Muscle of leg (tissue), 11 donors: ENCODE data around the gene ZIC1. TPM values are rescaled to one million over a fixed set of nuclear protein-coding genes. Genes with fewer than 3 reads are reported as not detected.

Source experiments
- DNase-seq: peaks from one replicate; pipeline ENCODE4 v3.0.0; 2013
- H3K27ac ChIP-seq: one replicate; pipeline ENCODE4 v1.5.1; 2013; ENCODE audit warnings: mild to moderate bottlenecking, low read length, control low read depth
- H3K27me3 ChIP-seq: one replicate; pipeline ENCODE4 v1.6.1; 2013; ENCODE audit warnings: low read length; ENCODE audit not compliant: control insufficient read depth, insufficient read depth
- H3K36me3 ChIP-seq: one replicate; pipeline ENCODE4 v1.6.1; 2013; ENCODE audit warnings: low read length; ENCODE audit not compliant: control insufficient read depth, insufficient read depth
- H3K4me1 ChIP-seq: one replicate; pipeline ENCODE4 v1.6.1; 2013; ENCODE audit warnings: low read length; ENCODE audit not compliant: control insufficient read depth, insufficient read depth
- H3K4me3 ChIP-seq: one replicate; pipeline ENCODE4 v1.5.1; 2013; ENCODE audit warnings: low read length, control low read depth
- H3K9me3 ChIP-seq: replicated peaks from 2 replicates; pipeline ENCODE4 v1.6.1; 2013; ENCODE audit warnings: low read depth, low read length; ENCODE audit not compliant: control insufficient read depth
- WGBS: methylation state at CpG from one replicate; pipeline ENCODE4 v1.1.5; 2013; ENCODE audit warnings: missing lambda C conversion rate; ENCODE audit not compliant: insufficient coverage; 5-methylcytosine and 5-hydroxymethylcytosine counted together
- polyA plus RNA-seq, 8 donors: library from polyadenylated mRNA; unstranded; fragments of 120-200 nt; gene quantifications; one replicate each; pipeline versions ENCODE4 v1.2.1 to v1.2.3, GENCODE V29; 2013; ENCODE audit warnings: inconsistent platforms in 1 of 8, low replicate concordance in 1 of 8; ENCODE audit not compliant: insufficient read length in 8 of 8, insufficient read depth in 1 of 8
- total RNA-seq: library from RNA; stranded (reverse); fragments of 120-200 nt; gene quantifications from one replicate; pipeline ENCODE4 v1.2.4, GENCODE V29; 2013

Gene ZIC1
- total and polyA plus RNA-seq, 9 donors: 9.7 to 16.6 (median 12.8) TPM

- Histone ChIP-seq H3K36me3 (peaks cover 2% of the 10 kb centered on the region), H3K27ac (no peak overlapping the region), H3K9me3 (no peaks in the 10 kb centered on the region), H3K27me3 (peaks cover 86% of the 10 kb centered on the region), H3K4me1 (peaks cover 34% of the 10 kb centered on the region), H3K4me3 (no peak overlapping the region)
- DNase-seq: no peak
- 11% methylated on average over 64 of the region's 65 CpGs for WGBS
Measured at GRCh38 chr3:147395899-147396711, 13.1 kb upstream of the ZIC1 start.

- Histone ChIP-seq H3K4me3 (no peak overlapping the region), H3K9me3 (no peaks in the 10 kb centered on the region), H3K36me3 (peaks cover 2% of the 10 kb centered on the region), H3K27me3 (peaks cover 81% of the 10 kb centered on the region), H3K4me1 (peaks cover 30% of the 10 kb centered on the region), H3K27ac (no peak overlapping the region)
- DNase-seq: no peak
- 0% methylated on average over 2 of the region's 17 CpGs for WGBS
Measured at GRCh38 chr3:147396712-147397046, 12.5 kb upstream of the ZIC1 start.

GRCh38 chr3:147397155-147397874 lies 11.8 kb upstream of the ZIC1 start:
- Histone ChIP-seq H3K27me3 (peaks cover 76% of the 10 kb centered on the region), H3K4me3 (no peak overlapping the region), H3K9me3 (no peaks in the 10 kb centered on the region), H3K36me3 (peaks cover 2% of the 10 kb centered on the region), H3K4me1 (peaks cover 24% of the 10 kb centered on the region), H3K27ac (no peak overlapping the region)
- WGBS: 5% methylated on average over 32 of the region's 34 CpGs
- DNase-seq: no peak

GRCh38 chr3:147397875-147398812 lies 11.0 kb upstream of the ZIC1 start:
- no peak overlapping the region for H3K4me3 ChIP-seq
- 29% methylated on average over 24 of the region's 46 CpGs for WGBS
- peaks cover 18% of the 10 kb centered on the region for H3K4me1 ChIP-seq
- no peaks in the 10 kb centered on the region for H3K9me3 ChIP-seq
- H3K36me3 ChIP-seq: peaks cover 2% of the 10 kb centered on the region
- H3K27ac ChIP-seq: no peak overlapping the region
- no peak for DNase-seq
- H3K27me3 ChIP-seq: peaks cover 70% of the 10 kb centered on the region

GRCh38 chr3:147398813-147399534 lies 10.2 kb upstream of the ZIC1 start:
- peaks cover 2% of the 10 kb centered on the region for H3K36me3 ChIP-seq
- no peak overlapping the region for H3K27ac ChIP-seq
- DNase-seq: no peak
- no peaks in the 10 kb centered on the region for H3K9me3 ChIP-seq
- whole genome bisulfite sequencing: no CpG with 5 or more reads among the region's 2 CpGs
- peaks cover 12% of the 10 kb centered on the region for H3K4me1 ChIP-seq
- H3K27me3 ChIP-seq: peaks cover 69% of the 10 kb centered on the region
- no peak overlapping the region for H3K4me3 ChIP-seq

- Histone ChIP-seq H3K4me3 (no peak overlapping the region), H3K27ac (no peak overlapping the region), H3K36me3 (peaks cover 2% of the 10 kb centered on the region), H3K27me3 (peaks cover 69% of the 10 kb centered on the region), H3K4me1 (peaks cover 10% of the 10 kb centered on the region), H3K9me3 (no peaks in the 10 kb centered on the region)
- no peak for DNase-seq
Measured at GRCh38 chr3:147400111-147400510, 9.1 kb upstream of the ZIC1 start.

- Histone ChIP-seq H3K36me3 (peaks cover 2% of the 10 kb centered on the region), H3K9me3 (no peaks in the 10 kb centered on the region), H3K4me3 (no peak overlapping the region), H3K27me3 (peaks cover 69% of the 10 kb centered on the region), H3K27ac (no peak overlapping the region), H3K4me1 (peaks cover 2% of the 10 kb centered on the region)
- DNase-seq: no peak
- no CpG with 5 or more reads among the region's 1 CpG for WGBS
Measured at GRCh38 chr3:147400999-147401398, 8.2 kb upstream of the ZIC1 start.

- Histone ChIP-seq H3K9me3 (no peaks in the 10 kb centered on the region), H3K27ac (no peak overlapping the region), H3K36me3 (peaks cover 2% of the 10 kb centered on the region), H3K27me3 (peaks cover 69% of the 10 kb centered on the region), H3K4me3 (no peak overlapping the region), H3K4me1 (no peaks in the 10 kb centered on the region)
- WGBS: no CpG with 5 or more reads among the region's 1 CpG
- no peak for DNase-seq
Measured at GRCh38 chr3:147401421-147401820, 7.7 kb upstream of the ZIC1 start.

- H3K9me3 ChIP-seq: no peaks in the 10 kb centered on the region
- no peak overlapping the region for H3K27ac ChIP-seq
- DNase-seq: no peak
- H3K4me3 ChIP-seq: no peak overlapping the region
- no peaks in the 10 kb centered on the region for H3K4me1 ChIP-seq
- H3K36me3 ChIP-seq: peaks cover 2% of the 10 kb centered on the region
- H3K27me3 ChIP-seq: peaks cover 69% of the 10 kb centered on the region
- 19% methylated on average over 3 of the region's 5 CpGs for WGBS
Measured at GRCh38 chr3:147402159-147402558, 7.0 kb upstream of the ZIC1 start.
